ENCODE results near the gene SLC26A1.

SLC26A1 gene

GRCh38 chr4:1029529-1029928 is 36.3 kb upstream of the SLC26A1 start:
- DNase-seq (ENCODE audit: low read depth in 2 of 2): no peak

GRCh38 chr4:1028574-1029220 is 35.5 kb upstream of the SLC26A1 start:
- no peak for DNase-seq (ENCODE audit: low read depth in 2 of 2)

- DNase-seq (ENCODE audit: low read depth in 2 of 2): no peak
These were observed 34.7 kb upstream of the SLC26A1 start for GRCh38 chr4:1027915-1028238.

DNA sequence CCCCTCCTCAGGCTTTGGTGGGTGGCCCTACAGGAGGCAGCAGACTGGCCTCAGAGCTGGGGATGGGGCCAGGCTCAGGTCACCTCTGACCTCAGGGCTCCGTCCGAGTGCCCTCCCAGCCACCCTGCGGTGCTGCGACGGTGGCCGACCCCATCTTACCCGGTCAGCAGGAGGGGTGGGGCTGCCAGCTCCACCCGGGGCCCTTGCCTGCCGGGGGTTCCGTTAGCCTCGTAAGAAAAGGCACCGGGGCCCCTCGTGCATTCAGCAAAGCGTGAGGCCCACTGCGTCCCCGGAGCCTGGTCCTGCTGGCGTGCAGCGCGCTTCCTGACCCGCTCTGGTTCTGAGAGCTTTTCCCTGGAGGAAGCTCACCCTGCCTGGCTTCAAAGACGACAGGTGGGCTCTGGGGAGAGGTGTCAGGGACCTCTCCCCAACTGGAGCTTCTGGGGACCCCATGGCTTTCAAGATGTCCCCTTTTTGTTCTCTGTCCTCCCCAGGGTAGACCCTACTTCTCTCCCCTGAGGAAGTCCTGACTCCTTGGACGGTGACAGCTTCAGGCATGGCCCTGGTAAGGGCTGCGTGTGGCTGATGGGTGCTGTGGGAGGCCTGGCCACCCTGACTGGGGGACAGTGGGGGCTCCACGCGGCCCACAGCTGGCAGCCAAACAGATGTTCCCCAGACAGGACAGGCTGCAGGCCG is 34.2 kb upstream of the SLC26A1 start:
- no peak for DNase-seq (ENCODE audit: low read depth in 2 of 2)

DNA sequence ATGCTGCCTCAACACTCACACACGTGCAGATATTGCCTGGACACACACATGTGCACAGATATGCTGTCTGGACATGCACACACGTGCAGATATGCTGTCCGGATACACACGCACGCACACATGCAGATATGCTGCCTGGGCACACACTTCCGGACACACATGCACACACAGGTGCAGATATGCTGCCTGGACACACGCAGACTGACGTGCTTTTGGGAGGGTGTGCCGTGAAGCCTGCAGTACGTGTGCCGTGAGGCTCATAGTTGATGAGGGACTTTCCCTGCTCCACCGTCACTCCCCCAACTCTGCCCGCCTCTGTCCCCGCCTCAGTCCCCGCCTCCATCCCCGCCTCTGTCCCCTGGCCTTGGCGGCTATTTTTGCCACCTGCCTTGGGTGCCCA is 32.9 kb upstream of the SLC26A1 start:
- no peak for DNase-seq (ENCODE audit: low read depth in 2 of 2)

DNA sequence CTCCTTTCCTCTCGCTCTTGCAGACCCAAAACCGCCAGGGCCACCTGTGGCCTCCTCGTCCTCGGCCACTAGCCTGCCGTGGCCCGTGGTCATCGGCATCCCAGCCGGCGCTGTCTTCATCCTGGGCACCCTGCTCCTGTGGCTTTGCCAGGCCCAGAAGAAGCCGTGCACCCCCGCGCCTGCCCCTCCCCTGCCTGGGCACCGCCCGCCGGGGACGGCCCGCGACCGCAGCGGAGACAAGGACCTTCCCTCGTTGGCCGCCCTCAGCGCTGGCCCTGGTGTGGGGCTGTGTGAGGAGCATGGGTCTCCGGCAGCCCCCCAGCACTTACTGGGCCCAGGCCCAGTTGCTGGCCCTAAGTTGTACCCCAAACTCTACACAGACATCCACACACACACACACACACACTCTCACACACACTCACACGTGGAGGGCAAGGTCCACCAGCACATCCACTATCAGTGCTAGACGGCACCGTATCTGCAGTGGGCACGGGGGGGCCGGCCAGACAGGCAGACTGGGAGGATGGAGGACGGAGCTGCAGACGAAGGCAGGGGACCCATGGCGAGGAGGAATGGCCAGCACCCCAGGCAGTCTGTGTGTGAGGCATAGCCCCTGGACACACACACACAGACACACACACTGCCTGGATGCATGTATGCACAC is 31.8 kb upstream of the SLC26A1 start:
- DNase-seq (ENCODE audit: low read depth in 2 of 2): no peak

- no peak for DNase-seq (ENCODE audit: low read depth in 2 of 2)
These were observed 30.9 kb upstream of the SLC26A1 start for GRCh38 chr4:1023895-1024740.

GRCh38 chr4:1023075-1023640 is 30.0 kb upstream of the SLC26A1 start:
- no peak for DNase-seq (ENCODE audit: low read depth in 2 of 2)

GRCh38 chr4:1022739-1023066 is 29.5 kb upstream of the SLC26A1 start:
- no peak for DNase-seq (ENCODE audit: low read depth in 2 of 2)

DNA sequence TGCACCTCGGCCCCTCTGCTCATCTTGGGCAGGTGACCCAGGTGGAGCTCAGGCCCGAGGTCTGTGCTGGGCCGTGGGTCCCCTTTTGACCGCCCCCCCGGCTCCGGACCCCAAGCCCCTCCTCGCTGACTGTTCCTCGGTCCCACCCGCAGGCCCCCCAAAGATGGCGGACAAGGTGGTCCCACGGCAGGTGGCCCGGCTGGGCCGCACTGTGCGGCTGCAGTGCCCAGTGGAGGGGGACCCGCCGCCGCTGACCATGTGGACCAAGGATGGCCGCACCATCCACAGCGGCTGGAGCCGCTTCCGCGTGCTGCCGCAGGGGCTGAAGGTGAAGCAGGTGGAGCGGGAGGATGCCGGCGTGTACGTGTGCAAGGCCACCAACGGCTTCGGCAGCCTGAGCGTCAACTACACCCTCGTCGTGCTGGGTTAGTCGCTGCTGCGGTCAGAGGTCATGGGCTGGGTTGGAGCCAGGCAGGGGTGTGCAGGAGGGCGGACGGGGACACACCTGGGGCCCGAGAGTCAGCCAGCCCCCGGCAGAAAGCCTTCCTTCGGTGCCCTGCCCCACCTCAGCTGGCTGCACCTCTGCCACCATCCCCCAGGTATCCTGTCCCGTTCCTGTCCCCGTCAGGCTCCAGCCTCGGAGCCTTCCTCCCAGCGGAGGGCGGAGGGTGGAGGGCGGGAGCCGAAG is 29.0 kb upstream of the SLC26A1 start:
- DNase-seq (ENCODE audit: low read depth in 2 of 2): no peak

- DNase-seq (ENCODE audit: low read depth in 2 of 2): no peak
These were observed 28.3 kb upstream of the SLC26A1 start for GRCh38 chr4:1021386-1022050.

- DNase-seq (ENCODE audit: low read depth in 2 of 2): no peak
These were observed 26.7 kb upstream of the SLC26A1 start for GRCh38 chr4:1019729-1020470.

- no peak for DNase-seq (ENCODE audit: low read depth in 2 of 2)
These were observed 26.1 kb upstream of the SLC26A1 start for GRCh38 chr4:1019320-1019719.

GRCh38 chr4:1018147-1019020 is 25.2 kb upstream of the SLC26A1 start:
- DNase-seq (ENCODE audit: low read depth in 2 of 2): no peak

GRCh38 chr4:1017706-1018105 is 24.5 kb upstream of the SLC26A1 start:
- no peak for DNase-seq (ENCODE audit: low read depth in 2 of 2)

GRCh38 chr4:1017211-1017610 is 24.0 kb upstream of the SLC26A1 start:
- DNase-seq (ENCODE audit: low read depth in 2 of 2): no peak

- DNase-seq (ENCODE audit: low read depth in 2 of 2): no peak
These were observed 22.5 kb upstream of the SLC26A1 start for GRCh38 chr4:1015746-1016145.

DNA sequence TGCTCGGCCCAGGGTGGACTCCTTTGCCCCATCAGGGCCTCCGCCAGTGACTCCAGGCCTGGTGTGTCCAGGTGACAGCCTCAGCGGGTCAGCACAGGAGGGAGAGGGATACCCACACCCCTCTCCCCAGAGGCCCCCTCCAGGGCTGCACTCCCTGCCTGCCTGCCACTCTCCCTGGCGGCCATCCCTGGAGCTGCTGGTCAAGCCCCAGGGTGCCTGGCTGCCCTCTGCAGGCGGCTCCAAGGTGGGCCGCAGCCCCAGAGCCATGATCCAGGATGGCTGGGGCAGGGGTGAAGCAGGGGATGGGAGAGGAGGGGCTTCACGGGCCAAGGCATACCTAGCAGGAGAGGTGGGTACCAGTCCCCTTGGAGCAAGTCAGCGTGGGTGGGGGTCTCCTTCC is 22.0 kb upstream of the SLC26A1 start:
- no peak for DNase-seq (ENCODE audit: low read depth in 2 of 2)
